GM18511 (cell line): Measurements from ENCODE around the gene PNPT1.
"Not testable (repeated sequence)": the region's sequence is repeated elsewhere in the genome, so short reads cannot be mapped to it uniquely, and the experiment has no call there.

Experiments
- ATAC-seq: cut with Tn5 transposase; IDR thresholded peaks from one replicate; pipeline ENCODE4 v1.9.1; 2021; ENCODE audit warnings: mild to moderate bottlenecking, moderate library complexity; ENCODE audit not compliant: unreplicated experiment

The PNPT1 gene

DNA sequence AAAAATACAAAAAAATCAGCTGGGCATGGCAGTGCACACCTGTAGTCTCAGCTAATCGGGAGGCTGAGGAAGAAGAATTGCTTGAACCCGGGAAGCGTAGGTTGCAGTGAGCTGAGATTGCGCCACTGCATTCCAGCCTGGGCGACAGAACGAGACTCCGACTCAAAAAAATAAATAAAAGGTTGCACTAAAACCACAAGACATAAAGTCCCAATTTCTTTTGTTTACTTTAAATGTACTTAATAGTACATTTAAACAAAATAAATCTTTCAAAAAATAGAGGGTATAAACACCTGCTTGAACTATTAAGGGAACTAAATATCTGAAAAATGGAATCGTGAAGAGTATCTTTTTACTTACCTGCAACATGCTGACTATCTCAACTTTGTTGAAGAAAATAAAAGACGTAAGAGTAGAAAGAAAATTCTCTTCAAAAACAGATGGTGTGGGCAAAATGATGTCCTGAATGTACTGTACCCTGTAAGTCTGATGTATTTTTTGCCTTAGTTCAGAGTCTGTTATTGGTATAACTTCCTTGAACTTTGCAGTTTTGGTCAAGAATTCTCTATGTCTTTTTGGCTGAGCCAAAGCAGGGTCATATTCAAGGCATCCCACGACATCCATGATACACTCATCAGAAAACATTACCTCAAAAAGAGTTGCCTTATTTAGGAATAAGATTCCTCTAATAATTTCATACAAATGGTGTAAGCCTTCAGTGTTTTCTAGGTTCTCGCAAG lies 95.4 kb downstream of the PNPT1 start:
- no peak for ATAC-seq

DNA sequence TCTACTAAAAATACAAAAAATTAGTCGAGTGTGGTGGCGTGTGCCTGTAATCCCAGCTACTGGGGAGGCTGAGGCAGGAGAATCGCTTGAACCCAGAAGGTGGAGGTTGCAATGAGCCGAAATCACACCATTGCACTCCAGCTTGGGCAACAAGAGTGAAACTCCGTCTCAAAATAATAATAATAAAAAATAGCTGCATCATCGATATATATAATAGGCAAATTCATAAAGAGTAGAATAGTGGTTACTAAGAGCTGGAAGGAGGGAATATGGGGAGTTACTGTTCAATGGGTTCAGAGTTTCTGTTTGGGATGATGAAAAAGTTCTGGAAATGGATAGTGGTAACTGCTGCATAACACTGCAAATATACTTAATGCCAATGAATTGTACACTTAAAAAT lies 96.8 kb downstream of the PNPT1 start:
- not testable (repeated sequence) for ATAC-seq

DNA sequence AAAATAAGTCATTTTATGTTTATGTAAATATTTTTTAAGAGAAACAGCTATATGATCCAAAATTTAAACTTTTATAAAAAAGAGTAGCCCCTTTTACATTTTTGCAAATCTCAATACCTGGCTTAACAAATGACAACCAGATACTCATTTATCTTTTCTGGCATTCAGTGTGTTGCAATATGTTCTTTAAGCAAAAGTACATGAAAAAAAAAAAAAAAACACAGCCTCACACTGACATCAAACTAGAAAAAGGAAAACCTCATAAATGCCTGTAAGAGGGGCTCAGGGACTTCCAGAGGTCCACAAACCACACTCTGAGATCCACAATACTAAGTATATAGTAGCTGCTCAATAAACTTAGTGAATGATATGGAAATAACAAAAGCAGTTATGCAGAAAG lies 98.1 kb downstream of the PNPT1 start:
- ATAC-seq, result no peak

DNA sequence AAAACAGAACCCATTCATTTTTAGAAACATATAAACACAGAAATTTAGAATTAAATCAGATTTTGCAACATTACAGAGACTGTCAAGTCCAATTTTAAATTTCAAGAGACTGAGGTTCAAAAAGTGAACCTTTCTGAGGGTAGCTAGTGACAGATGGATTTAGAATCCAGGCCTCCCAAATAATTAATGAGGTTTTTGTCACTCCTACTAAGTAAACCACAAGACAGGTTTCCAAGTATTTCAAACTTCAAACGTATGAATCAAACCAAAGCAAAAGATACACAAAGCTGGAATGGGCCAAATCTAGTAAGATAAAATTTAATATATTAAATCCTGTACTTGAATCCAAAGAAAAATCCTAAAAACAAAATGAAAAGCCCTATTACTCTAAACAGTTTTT lies 101.5 kb downstream of the PNPT1 start:
- no peak for ATAC-seq

DNA sequence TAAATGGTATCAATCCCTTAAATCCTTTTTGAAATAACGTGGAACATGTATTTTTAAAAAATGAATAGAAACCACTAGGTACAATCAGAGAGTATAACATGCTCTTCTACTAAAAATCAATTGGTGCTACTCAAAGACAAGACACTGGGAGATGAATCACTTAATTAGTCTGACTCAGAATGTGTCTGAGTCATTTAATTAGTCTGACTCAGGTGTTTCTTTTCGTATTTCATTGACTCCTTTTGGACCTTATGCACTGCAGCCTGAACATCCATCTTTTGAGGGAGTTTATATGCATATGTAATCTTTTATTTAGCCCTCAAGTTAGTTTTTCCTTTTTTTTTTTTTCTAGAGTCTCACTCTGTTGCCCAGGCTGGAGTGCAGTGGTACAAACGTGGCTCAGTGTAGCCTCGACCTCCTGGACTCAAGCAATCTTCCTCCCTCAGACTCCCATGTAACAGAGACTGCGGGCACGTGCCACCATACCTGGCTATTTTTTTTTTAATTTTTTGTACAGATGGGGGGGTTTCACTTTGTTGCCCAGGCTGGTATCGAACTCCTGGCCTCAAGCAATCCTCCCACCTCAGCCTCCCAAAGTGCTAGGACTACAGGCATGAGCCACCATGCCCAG lies 102.7 kb downstream of the PNPT1 start:
- ATAC-seq, result peak; percentile 83

DNA sequence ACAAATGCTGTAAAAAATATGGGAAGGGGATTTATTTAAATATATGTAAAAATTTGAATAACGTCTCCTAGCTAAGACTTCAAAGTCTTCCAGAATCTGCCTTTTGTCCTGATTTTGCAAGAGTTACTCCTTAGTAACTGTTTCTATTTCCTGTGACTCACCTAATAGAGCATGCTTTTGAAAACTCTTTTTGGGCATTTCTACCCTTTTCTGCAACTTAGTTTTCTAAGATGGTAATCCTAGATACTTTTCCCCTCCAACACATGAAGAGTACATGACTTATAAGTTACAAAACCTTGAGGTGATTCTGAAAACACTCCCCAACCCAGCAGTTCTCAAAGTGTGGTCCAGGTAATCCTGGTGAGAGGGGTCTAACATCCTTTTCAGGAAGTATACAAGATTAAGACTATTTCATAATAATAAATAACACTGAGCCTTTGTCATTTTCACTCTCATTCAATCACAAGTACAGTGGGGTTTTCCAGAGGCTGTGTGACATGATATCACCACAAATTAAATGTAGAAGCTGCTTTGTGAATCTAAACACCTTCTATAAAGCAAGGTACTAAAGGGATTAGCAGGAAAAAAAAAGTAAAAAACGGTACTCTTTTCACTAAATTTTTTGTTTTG lies 108.1 kb downstream of the PNPT1 start:
- ATAC-seq, result no peak
